ENCODE results near the gene CELA2B.

CELA2B gene

DNA sequence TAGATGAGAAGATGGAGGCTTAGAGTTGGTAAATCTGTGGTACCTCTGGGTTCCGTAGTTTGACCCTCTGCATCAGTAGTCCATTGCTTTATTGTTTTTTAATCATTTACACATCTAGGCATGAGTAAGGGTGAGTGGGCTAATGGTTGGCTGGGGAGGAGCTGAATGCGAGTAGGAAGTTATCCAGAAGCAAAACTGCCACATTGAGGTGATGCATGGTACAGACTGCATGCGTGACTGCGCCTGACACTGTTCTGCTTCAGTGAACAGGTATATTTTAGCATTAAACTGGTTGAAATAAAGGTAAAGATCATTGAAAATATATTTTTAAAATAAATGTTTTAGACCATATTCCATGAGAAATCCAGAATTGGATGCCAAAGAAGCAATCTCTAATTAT is 55.1 kb downstream of the CELA2B start:
- no peak for DNase-seq

DNA sequence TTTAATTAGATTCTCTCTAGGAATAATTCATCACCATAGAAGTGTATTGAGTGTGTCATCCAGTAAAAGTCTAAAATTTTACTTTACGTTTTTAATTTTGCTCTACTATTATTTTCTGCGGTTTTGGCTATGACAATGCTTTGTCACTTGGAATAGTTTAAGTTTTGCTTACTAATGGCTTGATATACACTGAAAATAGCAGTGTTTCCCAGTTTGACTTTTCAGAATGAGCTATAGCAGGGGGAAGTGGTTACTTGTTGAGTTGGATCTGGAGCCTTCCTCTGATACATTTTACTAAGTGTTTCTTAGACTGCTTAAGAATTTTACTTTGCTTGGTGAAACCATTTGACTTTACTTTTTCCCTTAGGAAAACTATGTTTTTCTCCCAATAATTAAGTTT is 55.8 kb downstream of the CELA2B start:
- DNase-seq, result no peak

DNA sequence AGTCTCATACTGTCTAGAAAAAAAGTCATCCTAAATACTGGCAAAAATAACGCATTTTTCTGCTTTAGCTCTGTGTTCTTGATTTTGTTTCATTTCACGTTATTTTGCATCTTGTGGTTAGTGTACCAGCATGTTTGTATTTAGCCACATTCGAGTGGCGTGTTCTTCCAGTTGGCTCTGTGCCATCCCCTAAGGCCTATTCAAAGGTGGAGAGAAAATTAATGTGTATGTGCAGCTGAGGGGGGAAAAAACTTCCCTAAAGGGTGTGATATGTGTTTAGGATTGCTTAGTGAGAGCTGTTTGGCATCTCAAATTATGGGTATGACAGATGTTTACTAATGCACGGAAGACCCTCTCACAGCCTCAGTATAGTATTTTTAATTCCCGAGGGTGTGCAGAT is 62.9 kb downstream of the CELA2B start:
- no peak for DNase-seq

DNA sequence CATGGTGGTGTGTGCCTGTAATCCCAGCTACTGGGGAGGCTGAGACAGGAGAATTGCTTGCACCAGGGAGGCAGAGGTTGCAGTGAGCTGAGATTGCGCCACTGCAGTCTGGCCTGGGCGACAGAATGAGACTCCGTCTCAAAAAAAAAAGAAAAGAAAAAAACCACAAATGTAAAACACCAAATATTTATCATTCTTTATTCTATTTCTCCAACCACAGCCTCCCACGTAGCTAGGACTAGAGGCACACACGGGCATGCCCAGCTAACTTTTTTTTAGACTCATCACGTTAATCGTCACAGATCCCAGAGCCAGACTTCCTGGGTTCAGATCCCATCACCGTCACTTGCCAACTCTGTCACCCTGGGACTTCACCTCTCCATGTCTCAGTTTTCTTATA is 64.3 kb downstream of the CELA2B start:
- no peak for DNase-seq

Measured in DMS53 (cell line).